ENCODE results near the gene TCERG1L. TPM values are rescaled to one million over a fixed set of nuclear protein-coding genes. Genes with fewer than 3 reads are reported as not detected.

The TCERG1L gene
- total and polyA plus RNA-seq, 9 of the 15 experiments (the other 6 are each of a cell fraction or from before 2014, with no cell fraction given): not detected

DNA sequence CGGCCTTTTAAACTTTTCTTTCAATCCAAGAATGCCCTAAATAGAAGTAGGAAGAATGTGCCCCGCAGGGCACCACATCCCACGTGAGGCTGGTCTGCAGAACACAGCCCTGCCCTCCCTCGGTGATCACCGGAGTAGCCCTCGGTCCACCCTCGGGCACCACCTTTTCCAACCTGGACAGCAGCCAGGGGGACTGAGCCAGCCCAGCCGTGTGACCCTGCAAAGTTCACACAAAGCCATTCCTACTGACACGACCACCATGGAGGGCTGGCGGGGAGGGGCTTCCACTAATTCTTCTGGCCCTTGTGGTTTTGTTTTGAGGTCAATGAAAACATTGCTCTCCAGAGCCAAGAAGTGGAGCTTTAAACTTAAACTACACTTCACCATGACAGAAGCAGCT, 132.2 kb downstream of the TCERG1L start (continued):
- TF ChIP-seq, protein P1, sequence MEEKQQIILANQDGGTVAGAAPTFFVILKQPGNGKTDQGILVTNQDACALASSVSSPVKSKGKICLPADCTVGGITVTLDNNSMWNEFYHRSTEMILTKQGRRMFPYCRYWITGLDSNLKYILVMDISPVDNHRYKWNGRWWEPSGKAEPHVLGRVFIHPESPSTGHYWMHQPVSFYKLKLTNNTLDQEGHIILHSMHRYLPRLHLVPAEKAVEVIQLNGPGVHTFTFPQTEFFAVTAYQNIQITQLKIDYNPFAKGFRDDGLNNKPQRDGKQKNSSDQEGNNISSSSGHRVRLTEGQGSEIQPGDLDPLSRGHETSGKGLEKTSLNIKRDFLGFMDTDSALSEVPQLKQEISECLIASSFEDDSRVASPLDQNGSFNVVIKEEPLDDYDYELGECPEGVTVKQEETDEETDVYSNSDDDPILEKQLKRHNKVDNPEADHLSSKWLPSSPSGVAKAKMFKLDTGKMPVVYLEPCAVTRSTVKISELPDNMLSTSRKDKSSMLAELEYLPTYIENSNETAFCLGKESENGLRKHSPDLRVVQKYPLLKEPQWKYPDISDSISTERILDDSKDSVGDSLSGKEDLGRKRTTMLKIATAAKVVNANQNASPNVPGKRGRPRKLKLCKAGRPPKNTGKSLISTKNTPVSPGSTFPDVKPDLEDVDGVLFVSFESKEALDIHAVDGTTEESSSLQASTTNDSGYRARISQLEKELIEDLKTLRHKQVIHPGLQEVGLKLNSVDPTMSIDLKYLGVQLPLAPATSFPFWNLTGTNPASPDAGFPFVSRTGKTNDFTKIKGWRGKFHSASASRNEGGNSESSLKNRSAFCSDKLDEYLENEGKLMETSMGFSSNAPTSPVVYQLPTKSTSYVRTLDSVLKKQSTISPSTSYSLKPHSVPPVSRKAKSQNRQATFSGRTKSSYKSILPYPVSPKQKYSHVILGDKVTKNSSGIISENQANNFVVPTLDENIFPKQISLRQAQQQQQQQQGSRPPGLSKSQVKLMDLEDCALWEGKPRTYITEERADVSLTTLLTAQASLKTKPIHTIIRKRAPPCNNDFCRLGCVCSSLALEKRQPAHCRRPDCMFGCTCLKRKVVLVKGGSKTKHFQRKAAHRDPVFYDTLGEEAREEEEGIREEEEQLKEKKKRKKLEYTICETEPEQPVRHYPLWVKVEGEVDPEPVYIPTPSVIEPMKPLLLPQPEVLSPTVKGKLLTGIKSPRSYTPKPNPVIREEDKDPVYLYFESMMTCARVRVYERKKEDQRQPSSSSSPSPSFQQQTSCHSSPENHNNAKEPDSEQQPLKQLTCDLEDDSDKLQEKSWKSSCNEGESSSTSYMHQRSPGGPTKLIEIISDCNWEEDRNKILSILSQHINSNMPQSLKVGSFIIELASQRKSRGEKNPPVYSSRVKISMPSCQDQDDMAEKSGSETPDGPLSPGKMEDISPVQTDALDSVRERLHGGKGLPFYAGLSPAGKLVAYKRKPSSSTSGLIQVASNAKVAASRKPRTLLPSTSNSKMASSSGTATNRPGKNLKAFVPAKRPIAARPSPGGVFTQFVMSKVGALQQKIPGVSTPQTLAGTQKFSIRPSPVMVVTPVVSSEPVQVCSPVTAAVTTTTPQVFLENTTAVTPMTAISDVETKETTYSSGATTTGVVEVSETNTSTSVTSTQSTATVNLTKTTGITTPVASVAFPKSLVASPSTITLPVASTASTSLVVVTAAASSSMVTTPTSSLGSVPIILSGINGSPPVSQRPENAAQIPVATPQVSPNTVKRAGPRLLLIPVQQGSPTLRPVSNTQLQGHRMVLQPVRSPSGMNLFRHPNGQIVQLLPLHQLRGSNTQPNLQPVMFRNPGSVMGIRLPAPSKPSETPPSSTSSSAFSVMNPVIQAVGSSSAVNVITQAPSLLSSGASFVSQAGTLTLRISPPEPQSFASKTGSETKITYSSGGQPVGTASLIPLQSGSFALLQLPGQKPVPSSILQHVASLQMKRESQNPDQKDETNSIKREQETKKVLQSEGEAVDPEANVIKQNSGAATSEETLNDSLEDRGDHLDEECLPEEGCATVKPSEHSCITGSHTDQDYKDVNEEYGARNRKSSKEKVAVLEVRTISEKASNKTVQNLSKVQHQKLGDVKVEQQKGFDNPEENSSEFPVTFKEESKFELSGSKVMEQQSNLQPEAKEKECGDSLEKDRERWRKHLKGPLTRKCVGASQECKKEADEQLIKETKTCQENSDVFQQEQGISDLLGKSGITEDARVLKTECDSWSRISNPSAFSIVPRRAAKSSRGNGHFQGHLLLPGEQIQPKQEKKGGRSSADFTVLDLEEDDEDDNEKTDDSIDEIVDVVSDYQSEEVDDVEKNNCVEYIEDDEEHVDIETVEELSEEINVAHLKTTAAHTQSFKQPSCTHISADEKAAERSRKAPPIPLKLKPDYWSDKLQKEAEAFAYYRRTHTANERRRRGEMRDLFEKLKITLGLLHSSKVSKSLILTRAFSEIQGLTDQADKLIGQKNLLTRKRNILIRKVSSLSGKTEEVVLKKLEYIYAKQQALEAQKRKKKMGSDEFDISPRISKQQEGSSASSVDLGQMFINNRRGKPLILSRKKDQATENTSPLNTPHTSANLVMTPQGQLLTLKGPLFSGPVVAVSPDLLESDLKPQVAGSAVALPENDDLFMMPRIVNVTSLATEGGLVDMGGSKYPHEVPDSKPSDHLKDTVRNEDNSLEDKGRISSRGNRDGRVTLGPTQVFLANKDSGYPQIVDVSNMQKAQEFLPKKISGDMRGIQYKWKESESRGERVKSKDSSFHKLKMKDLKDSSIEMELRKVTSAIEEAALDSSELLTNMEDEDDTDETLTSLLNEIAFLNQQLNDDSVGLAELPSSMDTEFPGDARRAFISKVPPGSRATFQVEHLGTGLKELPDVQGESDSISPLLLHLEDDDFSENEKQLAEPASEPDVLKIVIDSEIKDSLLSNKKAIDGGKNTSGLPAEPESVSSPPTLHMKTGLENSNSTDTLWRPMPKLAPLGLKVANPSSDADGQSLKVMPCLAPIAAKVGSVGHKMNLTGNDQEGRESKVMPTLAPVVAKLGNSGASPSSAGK (IDR thresholded peaks at IDR 0.05): no peak
- TF ChIP-seq ZKSCAN8 (CRISPR knock-in tag; IDR thresholded peaks at IDR 0.05) (no peak), HDAC3 (IDR thresholded peaks at IDR 0.05; ENCODE audit: borderline replicate concordance, partially characterized antibody) (no peak), ZKSCAN3 (CRISPR knock-in tag; IDR thresholded peaks at IDR 0.05) (no peak), TBP (optimal IDR thresholded peaks at IDR 0.05; ENCODE audit: low read depth, low read length) (no peak), HCFC1 (IDR thresholded peaks at IDR 0.05; ENCODE audit: low read depth, low read length) (no peak), ZNF764 (CRISPR knock-in tag; IDR thresholded peaks at IDR 0.05; ENCODE audit: low read depth) (no peak)
